Adrenal gland (tissue), 12 donors: ENCODE measurements around the gene ARID2. TPM values are rescaled to one million over a fixed set of nuclear protein-coding genes. Genes with fewer than 3 reads are reported as not detected.

Experiments
- DNase-seq, 7 donors: peaks; one replicate each; pipeline ENCODE4 v3.0.0-alpha.2; 2019 to 2020
- H3K27ac ChIP-seq, 5 donors: fragments of 200-600 bp; sonication (generic) in 4 of 5; 1 replicate in 3 of 5; 2 replicates in 2 of 5; pipeline versions ENCODE4 v1.5.1 to v1.8.0; 2016 to 2020; ENCODE audit warnings: mild to moderate bottlenecking in 1 of 5
- H3K27me3 ChIP-seq: fragments of 200-600 bp; 2 replicates; pipeline ENCODE4 v1.8.0; 2021
- H3K36me3 ChIP-seq, 2 donors: fragments of 200-600 bp; replicated peaks in 1 of 2; 1 replicate in 1 of 2; 2 replicates in 1 of 2; pipeline versions ENCODE4 v1.5.1 to v1.8.0; 2018 to 2022
- H3K4me1 ChIP-seq, 2 donors: fragments of 200-600 bp; replicated peaks in 1 of 2; 1 replicate in 1 of 2; 2 replicates in 1 of 2; pipeline versions ENCODE4 v1.5.1 to v1.8.0; 2018 to 2021
- H3K4me3 ChIP-seq, 4 donors: fragments of 200-600 bp; sonication (generic) in 3 of 4; one replicate each; pipeline ENCODE4 v1.5.1; 2016 to 2018
- H3K9me3 ChIP-seq, 3 donors: fragments of 200-600 bp; sonication (generic) in 1 of 3; replicated peaks in 1 of 3; 1 replicate in 2 of 3; 2 replicates in 1 of 3; pipeline versions ENCODE4 v1.5.1 to v1.8.0; 2016 to 2021
- CTCF ChIP-seq, 6 experiments: fragments of 450-650 bp in 4 of 6; fragments of 200-600 bp in 2 of 6; sonication (generic) in 1 of 6; IDR thresholded peaks; 1 replicate in 5 of 6; 2 replicates in 1 of 6; pipeline versions ENCODE4 v1.5.1 to v1.8.0; 2016 to 2021; ENCODE audit warnings: antibody characterized with exemption in 6 of 6, mild to moderate bottlenecking in 2 of 6, moderate library complexity in 1 of 6
- POLR2A ChIP-seq, 2 donors: fragments of 450-650 bp; IDR thresholded peaks; one replicate each; pipeline ENCODE4 v1.6.1; 2017; ENCODE audit warnings: antibody characterized with exemption in 2 of 2, mild to moderate bottlenecking in 2 of 2, moderate library complexity in 1 of 2
- WGBS, 4 donors: extraction: QIAGEN DNeasy Blood & Tissue Kit in 2 of 4; methylation state at CpG; one replicate each; pipeline versions ENCODE4 v1.1.5 to v1.1.7; 2013 to 2017; 5-methylcytosine and 5-hydroxymethylcytosine counted together
- intact Hi-C, 2 donors: fragments of 100-400 bp; cut with DNase I; formaldehyde crosslinking; loops; one replicate each; pipeline versions ENCODE4 v1.14.1 to v1.15.0; 2022 to 2023
- polyA plus RNA-seq, 3 donors: library from polyadenylated mRNA; stranded (reverse); fragments of 200-250 nt in 2 of 3; fragments of 350-450 nt in 1 of 3; fragmentation: Illumina TruSeq in 1 of 3; extraction: RNeasy Lipid Tissue Mini Kit (QIAGEN cat#74804) in 1 of 3; gene quantifications; one replicate each; pipeline ENCODE4 v1.2.3, GENCODE V29; 2013 to 2014
- total RNA-seq, 9 donors: library from RNA; depleted of rRNA in 4 of 9; stranded (reverse); fragments of >200 nt in 4 of 9; fragments of 120-200 nt in 1 of 9; fragmentation: NEBNext Ultra II Directional in 1 of 9; extraction: Animal tissue kit (Norgen Biotek cat#: 25700) in 1 of 9; gene quantifications; one replicate each; pipeline versions ENCODE4 v1.1.0 to v1.2.4, GENCODE V29; 2013 to 2023
- donor health status: healthy with polysubstance abuse.
- donor health status: Bipolar disorder and iron deficiency.
- donor health status: DM: yes; HTN: yes; CAD: no.
- donor health status: DM: no; HTN: no; CAD: no.
- donor health status: DM: no; HTN: no; CAD: no.
- donor health status: DM: yes; HTN: yes; CAD: no.

The ARID2 gene
- total and polyA plus RNA-seq, 12 donors: 7.9 to 28.0 (median 17.3) TPM

DNA sequence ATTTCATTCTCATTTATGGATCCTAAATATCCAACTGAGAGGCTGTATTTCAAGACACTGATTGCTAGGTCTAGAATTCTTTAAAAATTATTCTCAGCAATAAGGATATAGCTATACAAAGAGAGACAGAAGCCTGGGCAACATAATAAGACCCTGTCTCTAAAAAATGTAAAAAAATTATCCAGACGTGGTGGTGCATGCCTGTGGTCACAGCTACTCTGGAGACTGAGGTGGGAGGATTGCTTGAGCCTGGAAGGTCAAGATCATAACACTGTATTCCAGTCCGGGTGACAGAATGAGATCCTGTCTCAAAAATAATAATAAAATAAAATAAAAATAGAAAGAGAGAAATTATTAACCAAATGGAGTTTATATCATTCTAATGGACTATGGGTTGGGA lies 20.6 kb upstream of the ARID2 start:
- H3K27ac ChIP-seq: no peak overlapping the region
- no peaks in the 10 kb centered on the region for H3K9me3 ChIP-seq
- H3K36me3 ChIP-seq: no peaks in the 10 kb centered on the region
- peaks cover 0 to 5% of the 10 kb centered on the region in 2 donors for H3K4me1 ChIP-seq
- no peak overlapping the region for H3K4me3 ChIP-seq
- no peaks in the 10 kb centered on the region for H3K27me3 ChIP-seq
- TF ChIP-seq CTCF (IDR thresholded peaks at IDR 0.05) (no peak), POLR2A (IDR thresholded peaks at IDR 0.05) (no peak)
- intact Hi-C loops: no loop called here
- 71 to 87% (median 79%) methylated on average over 2 of the region's 2 CpGs for WGBS, 4 donors
- no peak for DNase-seq

GRCh38 chr12:45712319-45712718 lies 17.2 kb upstream of the ARID2 start:
- intact Hi-C loops: no loop called here

GRCh38 chr12:45713078-45713477 lies 16.4 kb upstream of the ARID2 start:
- Histone ChIP-seq H3K36me3 (no peaks in the 10 kb centered on the region), H3K27me3 (no peaks in the 10 kb centered on the region), H3K4me3 (no peak overlapping the region), H3K9me3 (no peaks in the 10 kb centered on the region), H3K27ac (no peak overlapping the region), H3K4me1 (no peaks in the 10 kb centered on the region)
- intact Hi-C loops: no loop called here
- DNase-seq: no peak
- WGBS, 4 donors: 91 to 96% (median 93%) methylated on average over 2 of the region's 2 CpGs
- TF ChIP-seq CTCF (IDR thresholded peaks at IDR 0.05): no peak
- no peak for TF ChIP-seq POLR2A (IDR thresholded peaks at IDR 0.05)

More at GRCh38 chr12:45712319-45712718, 17.2 kb upstream of the ARID2 start:
- no peaks in the 10 kb centered on the region for H3K9me3 ChIP-seq
- H3K4me3 ChIP-seq: no peak overlapping the region
- DNase-seq: no peak
- no peak for TF ChIP-seq CTCF (IDR thresholded peaks at IDR 0.05)
- no peak for TF ChIP-seq POLR2A (IDR thresholded peaks at IDR 0.05)
- H3K27me3 ChIP-seq: no peaks in the 10 kb centered on the region
- no peaks in the 10 kb centered on the region for H3K36me3 ChIP-seq
- no peaks in the 10 kb centered on the region for H3K4me1 ChIP-seq
- H3K27ac ChIP-seq: no peak overlapping the region
- WGBS, 4 donors: 88 to 95% (median 91%) methylated on average over 4 of the region's 4 CpGs

DNA sequence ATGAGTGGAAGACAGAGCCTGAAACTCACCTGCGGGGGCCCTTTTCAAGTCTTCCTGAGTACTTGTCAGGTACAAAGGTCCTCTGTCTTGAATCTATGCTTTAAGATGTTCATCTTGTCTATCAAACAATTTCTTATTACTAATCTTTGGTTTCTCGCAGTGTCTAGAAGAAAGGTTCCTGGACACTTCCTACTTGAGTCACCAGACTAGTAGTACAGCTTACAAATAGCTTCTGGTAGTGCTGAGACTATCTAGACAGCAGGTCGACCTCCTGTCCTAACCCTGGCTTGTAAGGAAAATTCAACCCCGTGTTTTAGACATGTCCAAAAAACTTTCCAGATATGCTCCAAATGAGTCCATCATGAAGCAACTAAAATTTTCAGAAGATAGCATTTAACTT lies 11.2 kb upstream of the ARID2 start:
- peaks cover 0 to 23% of the 10 kb centered on the region in 2 donors for H3K4me1 ChIP-seq
- intact Hi-C loops: no loop called here

More for the DNA sequence above, 11.2 kb upstream of the ARID2 start:
- TF ChIP-seq POLR2A (IDR thresholded peaks at IDR 0.05): no peak
- no peak for TF ChIP-seq CTCF (IDR thresholded peaks at IDR 0.05)
- Histone ChIP-seq H3K27ac (no peak overlapping the region), H3K9me3 (no peaks in the 10 kb centered on the region), H3K4me3 (no peak overlapping the region), H3K27me3 (no peaks in the 10 kb centered on the region), H3K36me3 (no peaks in the 10 kb centered on the region)
- WGBS, 4 donors: 87 to 94% (median 89%) methylated on average over 4 of the region's 4 CpGs
- no peak for DNase-seq
